ENCODE results near the gene CCDC90B.

Gene CCDC90B

DNA sequence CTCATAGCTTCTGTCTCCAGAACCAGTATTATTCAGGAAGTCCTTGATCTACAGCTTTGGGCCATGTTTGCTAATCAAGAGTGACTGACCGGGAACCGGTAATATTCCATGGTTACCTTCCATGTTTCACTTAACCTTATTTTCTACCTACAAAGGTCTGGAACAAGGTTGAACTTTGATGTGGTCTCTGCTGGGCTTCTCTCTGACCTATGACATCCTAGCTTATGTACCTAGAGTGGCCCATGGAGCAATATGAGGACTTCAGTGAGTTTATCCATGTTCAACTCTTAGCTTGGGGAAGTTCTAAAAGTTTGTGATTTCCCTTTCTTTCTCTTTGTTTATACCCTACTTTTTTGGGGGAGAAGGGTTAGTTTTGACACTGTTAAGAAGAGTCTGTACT, 33.2 kb downstream of the CCDC90B start:
- no peak for DNase-seq (ENCODE audit: extremely low read depth, low read depth)
- TF ChIP-seq, protein P1, sequence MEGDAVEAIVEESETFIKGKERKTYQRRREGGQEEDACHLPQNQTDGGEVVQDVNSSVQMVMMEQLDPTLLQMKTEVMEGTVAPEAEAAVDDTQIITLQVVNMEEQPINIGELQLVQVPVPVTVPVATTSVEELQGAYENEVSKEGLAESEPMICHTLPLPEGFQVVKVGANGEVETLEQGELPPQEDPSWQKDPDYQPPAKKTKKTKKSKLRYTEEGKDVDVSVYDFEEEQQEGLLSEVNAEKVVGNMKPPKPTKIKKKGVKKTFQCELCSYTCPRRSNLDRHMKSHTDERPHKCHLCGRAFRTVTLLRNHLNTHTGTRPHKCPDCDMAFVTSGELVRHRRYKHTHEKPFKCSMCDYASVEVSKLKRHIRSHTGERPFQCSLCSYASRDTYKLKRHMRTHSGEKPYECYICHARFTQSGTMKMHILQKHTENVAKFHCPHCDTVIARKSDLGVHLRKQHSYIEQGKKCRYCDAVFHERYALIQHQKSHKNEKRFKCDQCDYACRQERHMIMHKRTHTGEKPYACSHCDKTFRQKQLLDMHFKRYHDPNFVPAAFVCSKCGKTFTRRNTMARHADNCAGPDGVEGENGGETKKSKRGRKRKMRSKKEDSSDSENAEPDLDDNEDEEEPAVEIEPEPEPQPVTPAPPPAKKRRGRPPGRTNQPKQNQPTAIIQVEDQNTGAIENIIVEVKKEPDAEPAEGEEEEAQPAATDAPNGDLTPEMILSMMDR (IDR thresholded peaks at IDR 0.05; ENCODE audit: low read depth, low read length): no peak

DNA sequence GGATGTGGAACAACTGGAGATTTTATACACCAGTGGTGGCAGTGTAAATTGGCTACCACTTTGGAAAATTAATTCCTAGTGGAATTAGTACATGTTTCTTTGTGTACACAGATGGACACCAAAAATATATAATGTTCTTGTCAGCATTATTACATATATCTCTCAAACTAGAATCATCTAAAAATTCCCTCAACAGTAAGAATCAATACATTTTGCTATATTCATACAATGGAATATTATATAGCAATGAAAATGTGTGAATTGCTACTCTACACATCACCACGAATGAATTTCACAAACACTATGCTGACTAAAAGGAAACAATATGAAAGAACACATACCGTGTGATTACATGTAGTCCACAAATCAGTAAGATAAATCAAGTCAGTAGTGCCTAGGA, 33.9 kb downstream of the CCDC90B start:
- no peak for DNase-seq (ENCODE audit: extremely low read depth, low read depth)
- TF ChIP-seq, protein P1 (IDR thresholded peaks at IDR 0.05; ENCODE audit: low read depth, low read length): no peak

DNA sequence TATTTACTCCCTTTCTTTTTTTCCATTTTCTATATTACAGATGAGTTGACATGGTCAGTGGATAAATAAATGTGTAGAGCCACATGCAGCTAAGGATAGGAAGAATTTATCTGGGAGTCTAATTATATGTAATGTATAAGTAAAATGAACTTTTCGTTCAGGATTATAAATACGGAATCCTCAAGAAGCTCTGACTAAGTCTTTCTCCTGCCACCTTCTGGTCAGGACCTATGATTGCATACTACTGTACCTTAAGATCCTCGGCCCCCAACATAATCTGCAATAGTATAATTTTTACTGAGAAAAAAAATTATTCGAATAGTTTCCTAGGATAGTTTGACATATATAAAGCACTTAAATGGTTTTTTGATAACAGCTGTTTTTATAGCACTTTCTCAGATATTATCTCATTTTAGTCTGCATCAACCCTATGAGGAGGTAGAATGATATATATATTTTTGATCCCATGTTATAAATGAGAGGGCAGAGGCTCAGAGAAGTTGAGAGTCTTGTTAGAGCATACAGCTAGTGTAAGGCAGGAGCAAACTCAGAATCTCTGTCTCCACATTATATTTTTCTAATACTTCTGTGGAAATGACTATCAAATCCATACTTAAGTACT, 36.1 kb downstream of the CCDC90B start:
- no peak for DNase-seq (ENCODE audit: extremely low read depth, low read depth)
- TF ChIP-seq, protein P1 (IDR thresholded peaks at IDR 0.05; ENCODE audit: low read depth, low read length): peak; percentile 72

DNA sequence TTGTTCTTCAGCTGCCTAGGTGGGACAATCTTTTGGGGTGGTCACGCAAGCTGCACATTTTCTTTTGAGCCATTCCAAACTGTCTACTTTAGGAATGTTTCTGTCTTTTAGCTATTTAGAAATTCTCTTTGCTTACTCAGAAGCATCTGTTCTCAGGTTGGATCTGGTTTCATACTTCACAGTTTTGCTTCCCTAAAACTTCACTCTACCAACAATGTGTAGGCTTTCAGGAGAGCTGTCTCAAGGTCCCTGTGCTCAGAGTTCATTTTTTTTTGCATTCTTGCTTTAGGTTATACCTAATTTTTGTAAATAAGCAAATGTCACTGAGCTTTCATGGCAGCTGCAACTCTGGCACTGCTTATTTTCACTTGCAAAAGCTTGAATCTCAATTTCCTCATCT, 36.7 kb downstream of the CCDC90B start:
- TF ChIP-seq, protein P1 (IDR thresholded peaks at IDR 0.05; ENCODE audit: low read depth, low read length): no peak
- DNase-seq (ENCODE audit: extremely low read depth, low read depth): no peak

DNA sequence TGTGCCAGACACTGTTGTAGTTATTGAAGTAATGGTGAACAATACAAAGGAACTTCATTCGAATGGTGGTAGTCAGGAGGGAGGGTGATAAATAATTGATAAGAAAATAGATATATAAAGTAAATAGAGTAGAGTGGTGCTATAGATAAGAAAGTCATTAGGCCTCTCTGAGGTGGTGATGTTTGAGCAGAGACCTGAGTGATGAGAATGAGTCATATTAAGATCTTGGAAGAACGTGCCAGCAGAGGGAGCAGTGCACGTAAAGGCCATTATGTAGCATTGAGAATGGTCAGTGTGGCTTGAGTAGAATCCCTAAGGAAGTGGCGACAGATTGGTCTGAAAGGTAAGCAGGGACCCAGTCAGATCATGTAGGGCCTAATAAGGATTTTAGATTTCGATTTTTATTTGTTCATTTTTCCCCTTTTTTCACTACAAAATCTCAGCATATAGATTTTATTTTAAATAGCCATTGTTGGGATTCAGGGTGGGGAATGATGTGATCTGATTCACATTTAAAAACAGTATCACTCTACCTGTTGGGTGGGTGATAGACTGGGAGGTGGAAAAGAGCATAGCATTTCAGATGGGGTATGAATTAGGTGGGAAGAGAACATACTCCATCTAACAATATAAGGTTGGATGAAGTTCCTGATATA, 44.7 kb downstream of the CCDC90B start:
- TF ChIP-seq, protein P1 (IDR thresholded peaks at IDR 0.05; ENCODE audit: low read depth, low read length): peak; percentile 62
- peak; percentile 23 for DNase-seq (ENCODE audit: extremely low read depth, low read depth)

DNA sequence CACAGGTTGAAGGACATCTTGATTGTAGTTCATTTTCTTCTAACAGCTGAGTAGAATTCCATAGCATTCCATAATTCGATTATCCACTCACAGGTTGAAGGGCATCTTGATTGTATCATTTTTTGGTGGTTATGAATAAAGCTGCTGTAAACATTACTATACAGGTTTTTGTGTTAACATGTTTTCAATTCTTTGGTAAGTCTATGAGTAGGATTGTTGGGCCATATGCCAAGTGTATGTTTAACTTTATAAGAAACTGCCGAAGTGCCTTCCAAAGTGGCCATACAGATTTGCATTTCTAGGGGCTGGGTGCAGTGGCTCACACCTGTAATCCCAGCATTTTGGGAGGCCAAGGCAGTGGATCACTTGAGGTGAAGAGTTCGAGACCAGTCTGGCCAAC, 48.1 kb downstream of the CCDC90B start:
- no peak for DNase-seq (ENCODE audit: extremely low read depth, low read depth)
- TF ChIP-seq, protein P1 (IDR thresholded peaks at IDR 0.05; ENCODE audit: low read depth, low read length): no peak

DNA sequence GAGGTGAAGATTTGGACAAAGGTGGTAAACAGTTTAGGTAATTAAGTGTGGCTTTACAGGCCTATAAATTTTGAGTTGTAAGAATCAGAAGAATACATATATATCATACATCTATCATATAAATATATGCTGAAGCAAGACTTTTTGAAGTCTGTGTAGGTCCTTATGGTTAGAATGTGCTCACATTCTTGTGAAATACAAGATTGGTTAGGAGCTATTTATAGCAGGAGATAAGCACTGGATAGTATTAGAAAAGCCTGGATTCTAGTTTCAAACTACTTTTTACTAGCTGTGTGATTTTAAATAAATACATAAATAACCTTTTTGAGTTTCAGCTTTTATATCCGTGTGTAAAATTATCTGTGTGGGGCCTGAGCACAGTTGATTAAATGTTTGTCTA, 50.3 kb downstream of the CCDC90B start:
- DNase-seq (ENCODE audit: extremely low read depth, low read depth): no peak
- TF ChIP-seq, protein P1 (IDR thresholded peaks at IDR 0.05; ENCODE audit: low read depth, low read length): no peak

Data from AG09319 (cell line).